ENCODE data around the gene TEC. TPM values are rescaled to one million over a fixed set of nuclear protein-coding genes. Genes with fewer than 3 reads are reported as not detected.
"Not testable (repeated sequence)": the region's sequence is repeated elsewhere in the genome, so short reads cannot be mapped to it uniquely, and the experiment has no call there.

TEC gene
- total and polyA plus RNA-seq, 2 donors = 2.9 to 4.2 TPM

DNA sequence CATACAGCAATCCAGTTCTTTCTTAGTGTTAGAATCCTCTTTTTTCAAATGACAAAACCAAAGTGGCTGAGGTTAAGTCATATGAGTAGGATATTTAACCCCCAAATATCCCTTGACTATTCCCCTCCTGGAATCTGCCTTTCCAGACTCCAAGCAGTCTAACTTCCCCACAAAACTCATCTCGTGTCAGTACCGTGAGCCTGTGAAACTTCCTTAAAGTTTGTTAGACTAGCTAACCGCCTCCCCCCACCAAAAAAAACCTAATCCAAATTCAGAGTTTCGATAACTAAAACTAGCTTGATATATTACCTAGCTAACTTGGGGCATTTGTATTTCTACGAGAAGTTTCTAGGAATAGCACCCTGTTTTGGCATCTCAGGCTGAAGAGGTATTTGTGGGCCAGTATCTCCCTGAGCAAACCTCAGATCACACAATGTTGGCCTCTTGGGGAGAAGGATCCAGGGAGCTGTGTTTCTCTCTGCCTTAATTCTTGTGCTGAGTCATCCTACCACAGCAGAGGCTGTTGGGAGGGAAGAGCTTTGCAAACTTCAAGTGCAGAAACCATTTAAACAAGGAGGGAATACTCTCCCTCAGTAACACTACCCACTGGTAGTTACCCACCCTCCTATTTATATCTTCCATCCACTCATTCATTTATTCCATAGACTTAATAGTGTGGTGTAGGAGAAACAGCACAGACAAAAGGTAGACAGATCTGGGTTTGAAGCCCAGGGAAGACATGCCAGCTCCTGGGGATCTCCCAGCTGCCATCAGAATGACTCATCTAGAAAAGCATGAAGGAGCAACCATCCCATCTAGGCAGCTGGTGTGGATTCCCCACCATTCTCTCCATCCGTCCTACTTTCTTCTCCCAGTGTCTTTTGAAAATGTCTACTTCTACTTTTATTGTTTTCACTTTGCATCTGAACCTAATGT is 96.3 kb downstream of the TEC start:
- Histone ChIP-seq H3K27me3 (ENCODE audit: control insufficient read depth in 2 of 2, insufficient read depth in 1 of 2, low read length in 1 of 2) (no peaks in the 10 kb centered on the region), H3K4me3 (ENCODE audit: low read length in 2 of 2) (no peak overlapping the region), H3K27ac (ENCODE audit: low read depth in 1 of 2, low read length in 1 of 2) (no peak overlapping the region), H3K9me3 (ENCODE audit: control insufficient read depth in 2 of 2, insufficient read depth in 1 of 2, low read length in 1 of 2) (no peaks in the 10 kb centered on the region), H3K4me1 (ENCODE audit: control insufficient read depth in 2 of 2, insufficient read depth in 2 of 2, low read length in 2 of 2) (peaks cover 0 to 5% of the 10 kb centered on the region in 2 donors), H3K36me3 (ENCODE audit: control insufficient read depth in 2 of 2, insufficient read depth in 2 of 2, low read length in 1 of 2) (no peaks in the 10 kb centered on the region)
- whole genome bisulfite sequencing = 80% methylated on average over 6 of the region's 6 CpGs
- DNase-seq (ENCODE audit: low read depth in 6 of 9, low spot score in 9 of 9) = no peak

DNA sequence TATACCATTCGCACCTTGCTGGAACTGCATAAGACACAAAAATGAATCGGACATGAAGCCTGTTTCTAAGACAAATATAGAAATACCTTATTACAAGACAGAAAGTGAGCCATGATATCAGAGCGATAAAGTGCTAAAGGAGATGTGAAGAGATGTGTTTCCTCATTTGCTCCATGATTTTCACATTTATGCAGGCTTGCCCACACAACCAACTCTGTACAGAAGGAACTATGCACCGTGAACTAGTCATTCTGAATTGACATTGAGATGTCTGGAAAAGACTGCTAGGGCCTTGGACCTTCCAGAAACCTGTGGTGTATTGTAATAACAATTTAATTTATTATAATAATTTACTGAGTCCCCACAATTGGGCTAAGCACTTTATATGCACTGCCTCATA is 97.0 kb downstream of the TEC start:
- Histone ChIP-seq H3K27me3 (ENCODE audit: control insufficient read depth in 2 of 2, insufficient read depth in 1 of 2, low read length in 1 of 2) (no peaks in the 10 kb centered on the region), H3K4me1 (ENCODE audit: control insufficient read depth in 2 of 2, insufficient read depth in 2 of 2, low read length in 2 of 2) (peaks cover 0 to 2% of the 10 kb centered on the region in 2 donors), H3K36me3 (ENCODE audit: control insufficient read depth in 2 of 2, insufficient read depth in 2 of 2, low read length in 1 of 2) (no peaks in the 10 kb centered on the region), H3K27ac (ENCODE audit: low read depth in 1 of 2, low read length in 1 of 2) (no peak overlapping the region), H3K9me3 (ENCODE audit: control insufficient read depth in 2 of 2, insufficient read depth in 1 of 2, low read length in 1 of 2) (no peaks in the 10 kb centered on the region), H3K4me3 (ENCODE audit: low read length in 2 of 2) (no peak overlapping the region)
- no peak for DNase-seq (ENCODE audit: low read depth in 6 of 9, low spot score in 9 of 9)
- WGBS = 73% methylated on average over 4 of the region's 4 CpGs

DNA sequence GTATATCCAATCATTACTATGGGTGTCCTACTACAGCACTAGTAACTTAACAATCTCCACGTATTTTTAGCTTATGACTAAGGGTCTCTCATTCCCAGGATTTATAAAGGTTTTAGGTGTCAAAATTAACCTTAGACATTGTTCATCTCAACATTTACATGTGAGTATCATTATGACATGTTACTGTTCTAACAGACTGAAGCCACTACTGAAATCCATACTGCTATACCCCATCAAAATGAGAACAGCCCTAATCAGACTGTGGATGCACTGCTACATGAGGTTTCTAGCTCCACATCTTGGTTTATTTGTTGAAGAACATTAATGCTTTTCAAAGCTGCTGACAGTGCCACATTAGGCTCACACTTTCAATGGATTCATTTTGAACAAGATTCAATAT is 100.0 kb downstream of the TEC start:
- WGBS = 0% methylated on average over 1 of the region's 1 CpG
- no peaks in the 10 kb centered on the region for H3K4me1 ChIP-seq (ENCODE audit: control insufficient read depth in 2 of 2, insufficient read depth in 2 of 2, low read length in 2 of 2)
- H3K4me3 ChIP-seq (ENCODE audit: low read length in 2 of 2) = no peak overlapping the region
- H3K27me3 ChIP-seq (ENCODE audit: control insufficient read depth in 2 of 2, insufficient read depth in 1 of 2, low read length in 1 of 2) = no peaks in the 10 kb centered on the region
- no peak overlapping the region for H3K27ac ChIP-seq (ENCODE audit: low read depth in 1 of 2, low read length in 1 of 2)
- H3K9me3 ChIP-seq (ENCODE audit: control insufficient read depth in 2 of 2, insufficient read depth in 1 of 2, low read length in 1 of 2) = no peaks in the 10 kb centered on the region
- peaks cover 0 to 3% of the 10 kb centered on the region in 2 donors for H3K36me3 ChIP-seq (ENCODE audit: control insufficient read depth in 2 of 2, insufficient read depth in 2 of 2, low read length in 1 of 2)
- DNase-seq (ENCODE audit: low read depth in 6 of 9, low spot score in 9 of 9) = no peak

DNA sequence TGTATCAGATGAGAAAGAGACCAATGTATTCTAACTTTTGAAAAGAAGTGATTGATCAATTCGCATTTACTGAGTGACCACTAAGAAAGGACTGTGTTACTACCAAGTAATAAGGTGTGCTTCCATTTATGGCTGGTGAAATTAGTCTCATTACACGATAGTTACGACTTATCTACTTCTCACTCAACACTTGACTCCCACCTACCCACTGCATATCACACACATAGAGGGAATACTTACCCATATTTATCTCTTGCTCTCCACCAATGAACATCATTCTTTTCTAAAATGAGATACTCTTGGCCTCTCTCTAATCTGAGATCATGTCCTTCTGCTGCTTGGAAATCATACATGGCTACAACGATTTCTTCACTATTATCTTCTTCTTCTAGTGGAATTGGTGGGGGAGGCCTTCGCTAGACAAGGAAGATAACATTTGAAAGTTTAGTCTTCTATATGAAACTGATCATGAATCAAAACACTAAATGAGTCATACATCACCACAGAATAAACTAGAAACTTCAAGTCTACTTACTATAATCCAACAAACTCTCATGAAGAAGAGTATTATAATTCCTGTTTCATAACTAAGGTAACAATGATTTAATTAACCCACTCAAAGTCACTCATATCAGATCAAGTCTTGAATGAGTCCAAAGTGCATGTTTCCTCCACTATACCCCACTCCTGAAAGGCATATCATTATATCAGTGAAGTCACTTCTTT is 101.9 kb downstream of the TEC start:
- DNase-seq (ENCODE audit: low read depth in 6 of 9, low spot score in 9 of 9) = no peak
- Histone ChIP-seq H3K9me3 (ENCODE audit: control insufficient read depth in 2 of 2, insufficient read depth in 1 of 2, low read length in 1 of 2) (no peaks in the 10 kb centered on the region), H3K36me3 (ENCODE audit: control insufficient read depth in 2 of 2, insufficient read depth in 2 of 2, low read length in 1 of 2) (peaks cover 0 to 3% of the 10 kb centered on the region in 2 donors), H3K4me3 (ENCODE audit: low read length in 2 of 2) (no peak overlapping the region), H3K27me3 (ENCODE audit: control insufficient read depth in 2 of 2, insufficient read depth in 1 of 2, low read length in 1 of 2) (no peaks in the 10 kb centered on the region), H3K4me1 (ENCODE audit: control insufficient read depth in 2 of 2, insufficient read depth in 2 of 2, low read length in 2 of 2) (no peaks in the 10 kb centered on the region), H3K27ac (ENCODE audit: low read depth in 1 of 2, low read length in 1 of 2) (no peak overlapping the region)
- WGBS = 78% methylated on average over 5 of the region's 5 CpGs

DNA sequence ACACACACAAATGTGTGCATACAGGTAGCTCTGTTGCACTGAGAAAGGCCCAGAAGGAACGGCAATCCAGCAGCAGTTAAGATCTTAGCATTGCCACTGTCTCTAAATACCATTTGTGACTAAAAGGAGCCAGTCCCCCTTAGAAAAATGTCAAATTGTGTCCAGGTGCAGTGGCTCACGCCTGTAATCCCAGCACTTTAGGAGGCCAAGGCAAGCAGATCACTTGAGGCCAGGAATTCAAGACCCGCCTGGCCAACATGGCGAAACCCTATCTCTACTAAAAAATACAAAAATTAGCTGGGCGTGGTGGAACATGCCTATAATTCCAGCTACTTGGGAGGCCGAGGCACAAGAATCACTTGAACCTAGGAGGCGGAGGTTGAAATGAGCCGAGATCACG is 105.1 kb downstream of the TEC start:
- WGBS = 92% methylated on average over 9 of the region's 9 CpGs
- not testable (repeated sequence) for H3K4me1 ChIP-seq (ENCODE audit: control insufficient read depth in 2 of 2, insufficient read depth in 2 of 2, low read length in 2 of 2); H3K27me3 ChIP-seq (ENCODE audit: control insufficient read depth in 2 of 2, insufficient read depth in 1 of 2, low read length in 1 of 2); DNase-seq (ENCODE audit: low read depth in 6 of 9, low spot score in 9 of 9); H3K9me3 ChIP-seq (ENCODE audit: control insufficient read depth in 2 of 2, insufficient read depth in 1 of 2, low read length in 1 of 2); H3K27ac ChIP-seq (ENCODE audit: low read depth in 1 of 2, low read length in 1 of 2); H3K36me3 ChIP-seq (ENCODE audit: control insufficient read depth in 2 of 2, insufficient read depth in 2 of 2, low read length in 1 of 2); H3K4me3 ChIP-seq (ENCODE audit: low read length in 2 of 2)

DNA sequence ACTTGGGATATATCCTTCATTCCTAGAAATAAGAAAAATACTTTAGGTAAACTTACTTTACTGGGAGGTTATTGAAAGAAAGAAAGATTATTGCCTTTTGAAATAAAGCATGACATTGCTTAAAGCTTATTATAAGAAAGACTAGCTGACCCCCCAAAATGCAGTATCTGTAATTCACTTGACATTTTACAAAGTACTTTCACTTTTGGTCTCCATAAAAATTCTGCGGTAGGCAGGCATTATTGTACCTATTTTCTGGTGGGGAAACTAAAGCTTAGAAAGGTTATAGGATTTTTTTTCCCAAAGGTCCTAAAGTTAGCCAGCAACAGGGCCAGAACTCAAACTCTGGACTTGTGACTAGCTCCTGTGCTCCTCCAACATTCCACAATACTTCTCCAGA is 105.9 kb downstream of the TEC start:
- WGBS = 40% methylated on average over 1 of the region's 1 CpG
- Histone ChIP-seq H3K4me1 (ENCODE audit: control insufficient read depth in 2 of 2, insufficient read depth in 2 of 2, low read length in 2 of 2) (no peaks in the 10 kb centered on the region), H3K9me3 (ENCODE audit: control insufficient read depth in 2 of 2, insufficient read depth in 1 of 2, low read length in 1 of 2) (no peaks in the 10 kb centered on the region), H3K4me3 (ENCODE audit: low read length in 2 of 2) (no peak overlapping the region), H3K27ac (ENCODE audit: low read depth in 1 of 2, low read length in 1 of 2) (no peak overlapping the region), H3K27me3 (ENCODE audit: control insufficient read depth in 2 of 2, insufficient read depth in 1 of 2, low read length in 1 of 2) (no peaks in the 10 kb centered on the region), H3K36me3 (ENCODE audit: control insufficient read depth in 2 of 2, insufficient read depth in 2 of 2, low read length in 1 of 2) (peaks cover 0 to 3% of the 10 kb centered on the region in 2 donors)
- no peak for DNase-seq (ENCODE audit: low read depth in 6 of 9, low spot score in 9 of 9)

DNA sequence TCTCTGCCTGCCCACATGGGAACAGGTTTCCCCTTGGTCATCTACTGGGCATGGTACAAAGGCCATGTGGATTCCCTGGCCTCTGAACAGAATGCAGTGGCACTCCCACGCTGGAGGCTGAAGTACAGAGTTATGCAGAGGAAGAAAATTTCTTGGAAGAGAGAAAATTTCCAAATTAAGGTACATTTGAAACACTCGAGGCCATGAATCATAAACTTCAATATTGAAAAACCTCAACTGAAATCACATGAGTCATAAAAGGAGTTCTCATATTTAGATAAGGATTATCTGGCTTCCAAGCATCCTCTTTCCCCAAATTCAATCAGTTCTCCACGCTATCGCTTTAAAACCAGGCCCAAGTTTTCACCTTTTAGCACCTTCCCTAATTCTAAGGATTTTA is 107.5 kb downstream of the TEC start:
- DNase-seq (ENCODE audit: low read depth in 6 of 9, low spot score in 9 of 9) = no peak
- H3K9me3 ChIP-seq (ENCODE audit: control insufficient read depth in 2 of 2, insufficient read depth in 1 of 2, low read length in 1 of 2) = no peaks in the 10 kb centered on the region
- no peaks in the 10 kb centered on the region for H3K27me3 ChIP-seq (ENCODE audit: control insufficient read depth in 2 of 2, insufficient read depth in 1 of 2, low read length in 1 of 2)
- H3K4me1 ChIP-seq (ENCODE audit: control insufficient read depth in 2 of 2, insufficient read depth in 2 of 2, low read length in 2 of 2) = no peaks in the 10 kb centered on the region
- WGBS = 90% methylated on average over 4 of the region's 4 CpGs
- peaks cover 0 to 3% of the 10 kb centered on the region in 2 donors for H3K36me3 ChIP-seq (ENCODE audit: control insufficient read depth in 2 of 2, insufficient read depth in 2 of 2, low read length in 1 of 2)
- no peak overlapping the region for H3K27ac ChIP-seq (ENCODE audit: low read depth in 1 of 2, low read length in 1 of 2)
- no peak overlapping the region for H3K4me3 ChIP-seq (ENCODE audit: low read length in 2 of 2)

DNA sequence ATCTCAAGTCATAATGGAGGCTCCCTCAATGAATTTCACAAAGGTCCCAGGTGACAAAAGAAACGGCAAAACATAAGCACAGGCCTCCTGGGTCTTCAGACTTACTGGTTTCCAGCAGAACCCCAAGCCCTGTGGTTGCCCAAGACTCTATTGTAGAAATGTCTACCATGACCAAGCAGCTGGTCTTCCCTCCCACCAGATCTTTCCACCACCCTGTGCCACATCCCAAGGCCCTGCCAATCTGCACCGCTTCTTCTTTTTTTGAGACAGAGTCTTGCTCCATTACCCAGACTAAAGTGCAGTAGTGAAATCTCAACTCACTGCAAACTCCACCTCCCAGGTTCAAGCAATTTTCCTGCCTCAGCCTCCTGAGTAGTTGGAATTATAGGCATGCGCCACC is 112.4 kb downstream of the TEC start:
- DNase-seq (ENCODE audit: low read depth in 6 of 9, low spot score in 9 of 9) = no peak
- no peak overlapping the region for H3K27ac ChIP-seq (ENCODE audit: low read depth in 1 of 2, low read length in 1 of 2)
- H3K27me3 ChIP-seq (ENCODE audit: control insufficient read depth in 2 of 2, insufficient read depth in 1 of 2, low read length in 1 of 2) = no peaks in the 10 kb centered on the region
- peaks cover 0 to 8% of the 10 kb centered on the region in 2 donors for H3K36me3 ChIP-seq (ENCODE audit: control insufficient read depth in 2 of 2, insufficient read depth in 2 of 2, low read length in 1 of 2)
- no peak overlapping the region for H3K4me3 ChIP-seq (ENCODE audit: low read length in 2 of 2)
- H3K4me1 ChIP-seq (ENCODE audit: control insufficient read depth in 2 of 2, insufficient read depth in 2 of 2, low read length in 2 of 2) = no peaks in the 10 kb centered on the region
- H3K9me3 ChIP-seq (ENCODE audit: control insufficient read depth in 2 of 2, insufficient read depth in 1 of 2, low read length in 1 of 2) = peaks cover 0 to 2% of the 10 kb centered on the region in 2 donors
- 83% methylated on average over 3 of the region's 3 CpGs for WGBS

DNA sequence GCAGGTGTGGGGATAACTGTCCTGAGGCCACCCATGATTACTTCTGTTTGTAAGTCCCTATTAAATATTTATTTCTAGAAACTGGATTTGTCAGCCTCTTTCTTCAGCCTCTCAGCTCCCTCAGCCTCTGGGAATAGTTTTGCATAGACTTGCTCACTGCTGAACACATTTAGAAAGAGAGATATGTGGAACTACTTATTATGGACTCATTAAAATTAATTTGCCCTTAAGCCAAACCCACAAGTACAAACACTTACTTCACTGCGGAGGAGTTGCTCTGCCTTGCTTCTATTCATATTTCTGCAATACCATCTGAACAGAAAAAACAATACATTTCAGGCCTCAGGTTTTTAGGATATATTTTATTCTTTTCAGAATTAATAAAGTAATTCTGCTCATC is 113.2 kb downstream of the TEC start:
- Histone ChIP-seq H3K9me3 (ENCODE audit: control insufficient read depth in 2 of 2, insufficient read depth in 1 of 2, low read length in 1 of 2) (peaks cover 0 to 2% of the 10 kb centered on the region in 2 donors), H3K27me3 (ENCODE audit: control insufficient read depth in 2 of 2, insufficient read depth in 1 of 2, low read length in 1 of 2) (no peaks in the 10 kb centered on the region), H3K27ac (ENCODE audit: low read depth in 1 of 2, low read length in 1 of 2) (no peak overlapping the region), H3K36me3 (ENCODE audit: control insufficient read depth in 2 of 2, insufficient read depth in 2 of 2, low read length in 1 of 2) (peaks cover 0 to 8% of the 10 kb centered on the region in 2 donors), H3K4me3 (ENCODE audit: low read length in 2 of 2) (no peak overlapping the region), H3K4me1 (ENCODE audit: control insufficient read depth in 2 of 2, insufficient read depth in 2 of 2, low read length in 2 of 2) (no peaks in the 10 kb centered on the region)
- 100% methylated on average over 1 of the region's 1 CpG for WGBS
- DNase-seq (ENCODE audit: low read depth in 6 of 9, low spot score in 9 of 9) = no peak

Measured in thymus (tissue), 11 donors.